Motor neuron (in vitro differentiated cells): ENCODE measurements around the gene ADAMTS9. TPM values are rescaled to one million over a fixed set of nuclear protein-coding genes. Genes with fewer than 3 reads are reported as not detected.
A peak's percentile ranks its signal among the peaks of the same experiment; 100 is the strongest.

Experiments
- ATAC-seq, 8 experiments: fragments of 200-7000 bp; cut with Tn5 transposase; replicated peaks in 6 of 8; 2 replicates each; pipeline ENCODE4 v1.8.0; 2021; ENCODE audit warnings: mild to moderate bottlenecking in 8 of 8, moderate library complexity in 8 of 8
- H3K27ac ChIP-seq, 2 donors: fragments of 250-450 bp; sonication (Bioruptor Pico); 2 replicates each; pipeline ENCODE4 v1.9.0; 2021; ENCODE audit warnings: antibody characterized with exemption in 2 of 2, mild to moderate bottlenecking in 2 of 2, moderate library complexity in 1 of 2
- H3K4me1 ChIP-seq, 2 donors: fragments of 250-450 bp; sonication (Bioruptor Pico); replicated peaks in 1 of 2; 2 replicates each; pipeline ENCODE4 v1.6.1; 2021; ENCODE audit warnings: antibody characterized with exemption in 2 of 2, mild to moderate bottlenecking in 2 of 2, moderate library complexity in 1 of 2
- H3K4me3 ChIP-seq, 5 donors: fragments of 250-450 bp; sonication (Bioruptor Pico); 2 replicates each; pipeline ENCODE4 v1.9.0; 2021; ENCODE audit warnings: antibody characterized with exemption in 5 of 5, mild to moderate bottlenecking in 5 of 5, moderate library complexity in 4 of 5
- WGBS, 10 experiments: fragments of 450-650 bp; shearing (Covaris generic); methylation state at CpG; one replicate each; pipeline ENCODE4 v1.0.0; 2022; 5-methylcytosine and 5-hydroxymethylcytosine counted together
- in situ Hi-C, 9 experiments: fragments of 400-800 bp; cut with MboI; loops; one replicate each; pipeline ENCODE4 v1.15.0; 2021; ENCODE audit warnings: low sequenced_read_pairs in 9 of 9, low pct_unique_long_range_greater_than_20kb in 2 of 9; ENCODE audit not compliant: unreplicated experiment in 9 of 9
- total RNA-seq, 8 experiments: library from RNA; unstranded; fragments of 300-600 nt; gene quantifications; 2 replicates each; pipeline versions ENCODE4 v1.2.3 to v1.2.4, GENCODE V29; 2022

ADAMTS9 gene
- total RNA-seq, 8 experiments from 2014 or later, result 7.6 to 70.6 (median 10.7) TPM

GRCh38 chr3:64642327-64643151 lies 45.3 kb downstream of the ADAMTS9 start:
- Histone ChIP-seq H3K4me1 (peaks cover 26 to 31% of the 10 kb centered on the region in 2 donors), H3K27ac (peak overlapping the region in 1 of 2 donors; percentile 51)
- in situ Hi-C loops, result no loop called here

GRCh38 chr3:64638981-64639481 lies 48.8 kb downstream of the ADAMTS9 start:
- ATAC-seq, result no peak
- Histone ChIP-seq H3K4me3 (no peak overlapping the region), H3K27ac (no peak overlapping the region), H3K4me1 (peaks cover 15 to 23% of the 10 kb centered on the region in 2 donors)
- in situ Hi-C loops, result no loop called here
- 0 to 100% (median 21%) methylated on average over 1 to 3 of the region's 3 CpGs; no CpG with 5 or more reads in 2 of the 10 experiments for WGBS, 10 experiments

More at GRCh38 chr3:64642327-64643151, 45.3 kb downstream of the ADAMTS9 start:
- peak; percentile 62 to 100 (median 91) for ATAC-seq
- 30 to 77% (median 52%) methylated on average over 2 to 11 of the region's 18 CpGs for WGBS, 10 experiments
- no peak overlapping the region for H3K4me3 ChIP-seq

DNA sequence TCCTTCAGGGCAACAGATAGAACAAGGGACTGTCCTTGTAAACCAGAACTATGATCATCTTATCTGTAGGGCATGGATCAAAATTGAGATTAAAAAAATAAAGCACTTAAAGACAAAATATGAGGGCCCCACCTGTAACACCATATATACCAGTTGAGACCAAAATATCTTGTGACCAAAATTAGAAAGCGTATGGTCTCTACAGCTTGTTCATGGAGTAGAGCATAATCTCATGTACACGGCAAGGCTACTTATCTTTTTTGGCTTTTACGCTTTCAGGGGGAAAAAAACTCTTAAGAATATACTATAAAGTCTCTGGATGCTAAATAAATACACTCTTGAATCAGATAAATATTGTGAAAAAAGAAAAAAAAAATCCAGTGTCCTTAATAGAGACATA lies 49.3 kb downstream of the ADAMTS9 start:
- no peak overlapping the region for H3K27ac ChIP-seq
- ATAC-seq, result no peak
- no peak overlapping the region for H3K4me3 ChIP-seq
- in situ Hi-C loops, result no loop called here
- H3K4me1 ChIP-seq, result peaks cover 15 to 23% of the 10 kb centered on the region in 2 donors
- 0 to 83% (median 62%) methylated on average over 2 to 3 of the region's 3 CpGs; no CpG with 5 or more reads in 1 of the 10 experiments for WGBS, 10 experiments

- Histone ChIP-seq H3K4me1 (peaks cover 0 to 9% of the 10 kb centered on the region in 2 donors), H3K4me3 (no peak overlapping the region), H3K27ac (no peak overlapping the region)
- peak in 3 of 8 experiments; percentile 18 to 62 (median 42) for ATAC-seq
- in situ Hi-C loops, result no loop called here
- 0 to 100% (median 70%) methylated on average over 2 to 6 of the region's 6 CpGs; no CpG with 5 or more reads in 1 of the 10 experiments for WGBS, 10 experiments
Measured at GRCh38 chr3:64634417-64634816, 53.4 kb downstream of the ADAMTS9 start.

DNA sequence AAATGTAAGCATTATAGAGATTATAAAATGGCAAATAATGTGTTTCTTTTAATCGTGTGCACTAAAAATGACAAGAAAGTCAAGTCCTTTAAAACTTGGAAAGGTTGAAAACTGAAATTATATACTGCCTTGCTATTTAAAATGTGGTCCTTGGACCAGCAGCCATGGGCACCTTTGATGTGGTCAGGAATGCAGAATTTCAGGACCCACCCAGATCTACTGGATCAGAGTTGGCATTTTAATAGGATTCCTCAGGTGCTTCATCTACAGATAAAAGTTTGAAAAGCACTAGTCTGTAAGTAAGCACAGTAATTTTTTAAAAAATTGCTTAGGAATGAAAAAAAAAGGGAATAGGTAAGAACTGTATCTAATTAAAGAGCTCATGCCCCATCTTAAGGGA lies 55.8 kb downstream of the ADAMTS9 start:
- no peaks in the 10 kb centered on the region for H3K4me1 ChIP-seq
- H3K27ac ChIP-seq, result no peak overlapping the region
- ATAC-seq, result no peak
- H3K4me3 ChIP-seq, result no peak overlapping the region
- 63 to 100% (median 89%) methylated on average over 1 of the region's 1 CpG for WGBS, 10 experiments
- in situ Hi-C loops, result no loop called here

DNA sequence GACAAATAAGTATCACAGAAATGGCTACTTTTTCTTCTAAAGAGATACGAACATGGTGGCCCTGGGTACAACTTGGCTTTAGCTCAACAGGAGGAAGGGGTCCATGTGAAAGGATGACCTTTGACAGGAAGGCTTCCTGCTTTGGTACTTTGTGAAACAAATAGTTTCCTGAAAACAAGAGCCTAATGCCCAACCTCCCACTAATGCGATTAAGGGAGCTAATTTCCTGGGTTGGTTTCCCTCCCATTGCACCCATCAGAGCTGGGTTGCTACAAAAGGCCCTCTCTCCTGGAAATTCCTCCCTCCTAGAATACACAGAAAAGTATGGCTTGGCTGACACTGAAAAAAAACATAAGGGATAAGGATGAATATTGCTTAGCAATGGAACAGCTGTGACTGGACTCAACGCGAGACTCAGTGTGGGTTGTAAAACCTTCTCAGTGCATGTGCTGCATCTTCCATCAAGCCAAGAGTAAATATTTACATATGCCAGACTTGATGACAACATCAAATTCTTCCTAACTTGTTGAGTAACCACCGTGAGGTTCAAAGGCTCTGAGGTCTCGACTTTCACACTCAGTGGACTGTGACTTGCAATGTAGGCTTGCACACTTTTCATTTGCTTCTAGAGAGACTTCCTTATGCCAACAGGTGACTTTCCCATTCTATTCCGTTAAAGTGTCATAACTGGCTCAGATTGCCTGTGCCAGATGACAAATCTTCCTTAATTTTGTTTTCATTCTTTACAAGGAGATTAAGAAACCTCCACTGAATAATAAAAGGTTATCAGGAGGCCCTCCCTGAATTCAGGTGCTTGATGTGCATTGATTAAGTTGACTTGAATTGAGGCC lies 60.1 kb downstream of the ADAMTS9 start:
- 30 to 82% (median 50%) methylated on average over 2 to 6 of the region's 7 CpGs; no CpG with 5 or more reads in 2 of the 10 experiments for WGBS, 10 experiments
- no peak overlapping the region for H3K4me3 ChIP-seq
- peak in 5 of 8 experiments; percentile 16 to 91 (median 78) for ATAC-seq
- H3K27ac ChIP-seq, result no peak overlapping the region
- in situ Hi-C loops, result no loop called here
- no peaks in the 10 kb centered on the region for H3K4me1 ChIP-seq

- no peaks in the 10 kb centered on the region for H3K4me1 ChIP-seq
- in situ Hi-C loops, result no loop called here
- WGBS, 10 experiments, result 60 to 100% (median 89%) methylated on average over 1 to 5 of the region's 5 CpGs; no CpG with 5 or more reads in 2 of the 10 experiments
Measured at GRCh38 chr3:64627042-64627441, 60.8 kb downstream of the ADAMTS9 start.

GRCh38 chr3:64625381-64625780 lies 62.4 kb downstream of the ADAMTS9 start:
- in situ Hi-C loops, result no loop called here
- Histone ChIP-seq H3K27ac (no peak overlapping the region), H3K4me3 (no peak overlapping the region), H3K4me1 (no peaks in the 10 kb centered on the region)
- 17 to 100% (median 83%) methylated on average over 1 of the region's 1 CpG; no CpG with 5 or more reads in 4 of the 10 experiments for WGBS, 10 experiments
- ATAC-seq, result peak in 1 of 8 experiments; percentile 13

More at GRCh38 chr3:64627042-64627441, 60.8 kb downstream of the ADAMTS9 start:
- no peak overlapping the region for H3K27ac ChIP-seq
- H3K4me3 ChIP-seq, result no peak overlapping the region
- ATAC-seq, result no peak

GRCh38 chr3:64623125-64623524 lies 64.7 kb downstream of the ADAMTS9 start:
- WGBS, 10 experiments, result 0 to 100% (median 83%) methylated on average over 1 to 2 of the region's 2 CpGs; no CpG with 5 or more reads in 3 of the 10 experiments
- Histone ChIP-seq H3K4me1 (no peaks in the 10 kb centered on the region), H3K27ac (no peak overlapping the region), H3K4me3 (no peak overlapping the region)
- in situ Hi-C loops, result no loop called here
- no peak for ATAC-seq

DNA sequence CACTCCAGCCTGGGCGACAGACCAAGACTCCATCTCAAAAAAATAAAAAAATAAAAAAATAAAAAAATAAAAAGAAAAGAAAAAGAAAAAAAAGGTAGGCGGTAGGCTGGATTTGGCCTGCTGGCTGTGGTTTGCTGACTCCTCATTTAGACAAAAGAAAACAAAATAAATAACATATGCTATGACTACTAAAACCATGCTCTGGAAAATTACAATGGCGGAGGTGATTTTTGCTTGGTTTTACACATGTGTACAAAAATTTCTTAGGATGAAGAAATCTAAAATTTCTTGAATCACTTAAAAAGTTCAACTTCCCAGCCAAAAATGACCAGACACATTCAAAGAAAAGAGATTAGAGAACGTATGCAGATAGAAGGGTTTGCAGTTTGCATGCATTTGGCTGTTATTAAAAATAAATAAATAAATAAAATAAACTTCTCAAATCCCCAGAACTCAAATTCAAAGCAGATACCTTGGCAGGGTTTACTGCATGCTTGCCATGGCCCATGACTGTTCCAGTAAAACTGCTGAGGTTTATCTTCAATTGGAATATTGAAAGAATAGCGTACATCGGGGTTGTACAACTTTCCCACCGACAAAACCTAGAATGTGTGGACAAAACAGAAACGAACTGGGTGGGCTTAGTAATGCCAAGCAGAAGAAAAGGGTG lies 65.9 kb downstream of the ADAMTS9 start:
- H3K4me3 ChIP-seq, result no peak overlapping the region
- ATAC-seq, result no peak
- WGBS, 10 experiments, result 39 to 98% (median 91%) methylated on average over 4 to 8 of the region's 8 CpGs
- in situ Hi-C loops, result no loop called here
- no peaks in the 10 kb centered on the region for H3K4me1 ChIP-seq
- H3K27ac ChIP-seq, result no peak overlapping the region

GRCh38 chr3:64621275-64621674 lies 66.5 kb downstream of the ADAMTS9 start:
- in situ Hi-C loops, result no loop called here
- WGBS, 10 experiments, result 53 to 100% (median 89%) methylated on average over 2 to 8 of the region's 8 CpGs
- Histone ChIP-seq H3K27ac (no peak overlapping the region), H3K4me1 (no peaks in the 10 kb centered on the region), H3K4me3 (no peak overlapping the region)
- ATAC-seq, result no peak

DNA sequence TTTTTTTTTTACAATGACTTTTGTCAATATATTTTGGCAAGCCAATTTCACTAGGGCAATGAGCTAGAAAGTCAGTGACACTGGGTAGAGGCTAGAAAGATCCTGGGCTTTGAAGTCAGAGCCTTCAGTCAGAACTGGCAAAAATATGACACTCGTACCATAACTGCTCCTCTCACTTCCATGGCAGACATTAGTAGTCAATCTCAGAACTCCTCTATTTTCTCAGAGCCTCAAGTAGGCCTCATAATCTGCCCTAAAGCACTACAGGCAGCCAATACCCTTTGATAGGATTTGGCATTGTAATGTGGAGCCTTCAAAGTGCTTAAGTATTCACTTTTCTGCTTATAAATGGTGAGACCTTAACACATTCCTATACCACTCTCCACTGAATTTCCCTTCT lies 67.8 kb downstream of the ADAMTS9 start:
- in situ Hi-C loops, result no loop called here
- no peak for ATAC-seq

More for the DNA sequence above, 67.8 kb downstream of the ADAMTS9 start:
- H3K4me3 ChIP-seq, result no peak overlapping the region
- no peaks in the 10 kb centered on the region for H3K4me1 ChIP-seq
- 83 to 100% (median 100%) methylated on average over 1 of the region's 1 CpG; no CpG with 5 or more reads in 7 of the 10 experiments for WGBS, 10 experiments
- H3K27ac ChIP-seq, result no peak overlapping the region
